LNCaP clone FGC (cell line): ENCODE results near the gene TLR9.

Experiments used
- DNase-seq: peaks from one replicate; pipeline ENCODE4 v3.0.0-alpha.2; 2011; ENCODE audit warnings: low read depth
- H3K4me3 ChIP-seq: 2 replicates; pipeline ENCODE4 v1.5.1; 2011; ENCODE audit warnings: mild to moderate bottlenecking, low read depth, low read length, control low read depth
- CTCF ChIP-seq: IDR thresholded peaks from 2 replicates; pipeline ENCODE4 v1.5.1; 2012; ENCODE audit warnings: mild to moderate bottlenecking; ENCODE audit not compliant: control insufficient read depth, insufficient read depth; ENCODE audit errors: extremely low read depth

TLR9 gene

GRCh38 chr3:52172262-52172757 lies 53.1 kb downstream of the TLR9 start:
- no peak for DNase-seq
- H3K4me3 ChIP-seq = no peak overlapping the region
- no peak for TF ChIP-seq CTCF

- DNase-seq = no peak
- no peak for TF ChIP-seq CTCF
- H3K4me3 ChIP-seq = no peak overlapping the region
These were observed 53.8 kb downstream of the TLR9 start for GRCh38 chr3:52171514-52172261.
